ENCODE results near the gene NUDT9.

Gene NUDT9

DNA sequence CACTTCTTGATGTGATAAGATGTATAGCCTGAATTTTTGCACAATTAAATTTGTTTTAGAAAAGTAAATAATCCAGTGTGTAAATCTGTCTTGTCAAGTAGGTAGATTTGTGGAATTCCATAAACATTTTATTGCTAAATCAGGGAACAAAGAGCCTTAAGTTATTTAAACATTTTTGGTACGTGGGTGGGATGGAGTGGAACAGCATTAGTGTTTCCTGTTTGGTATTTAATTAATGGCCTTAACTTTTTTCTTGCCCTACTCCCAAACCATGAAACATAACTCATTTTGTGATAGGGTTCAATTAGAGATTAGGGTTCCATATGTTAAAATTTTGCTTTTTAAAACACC, 5.1 kb downstream of the NUDT9 start:
- Histone ChIP-seq H3K4me1 (ENCODE audit: low read depth, poor library complexity, severe bottlenecking) (peaks cover 14% of the 10 kb centered on the region), H3K27ac (no peak overlapping the region), H3K4me3 (IDR thresholded peaks at IDR 0.05; ENCODE audit: insufficient read depth, low read depth, low read length) (no peak overlapping the region), H3K9ac (no peak overlapping the region), H3K27me3 (ENCODE audit: insufficient read depth, low read depth) (no peaks in the 10 kb centered on the region), H3K4me2 (no peak overlapping the region), H4K20me1 (ENCODE audit: insufficient read depth) (no peaks in the 10 kb centered on the region), H3K36me3 (ENCODE audit: insufficient read depth) (no peaks in the 10 kb centered on the region), H2AFZ (ENCODE audit: low read depth) (no peak overlapping the region), H3K79me2 (ENCODE audit: insufficient read depth, low read depth) (peaks cover 37% of the 10 kb centered on the region; the same call in 1 of the 2 replicates)
- no peak for TF ChIP-seq CTCF (conservative IDR thresholded peaks at IDR 0.05; ENCODE audit: low read depth, low read length)

DNA sequence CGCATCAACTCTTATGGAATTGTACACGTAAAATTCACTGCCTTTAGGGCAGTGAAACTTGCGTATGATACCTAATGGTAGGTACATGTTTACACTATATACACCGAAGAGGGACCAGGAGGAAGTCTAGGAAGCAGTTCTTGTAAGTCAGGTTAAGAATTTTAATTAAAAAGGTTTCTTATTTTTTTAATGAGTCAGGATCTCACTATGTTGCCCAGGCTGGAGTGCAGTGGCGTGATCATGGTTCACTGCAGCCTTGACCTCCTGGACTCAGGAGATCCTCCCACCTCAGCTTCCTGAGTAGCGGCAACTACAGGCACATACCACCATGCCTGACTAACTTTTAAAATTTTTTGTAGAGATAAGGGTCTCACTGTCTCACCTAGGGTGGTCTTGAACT, 6.6 kb downstream of the NUDT9 start:
- H3K9ac ChIP-seq = no peak overlapping the region
- peaks cover 11% of the 10 kb centered on the region for H3K4me1 ChIP-seq (ENCODE audit: low read depth, poor library complexity, severe bottlenecking)
- peaks cover 34% of the 10 kb centered on the region; the same call in 1 of the 2 replicates for H3K79me2 ChIP-seq (ENCODE audit: insufficient read depth, low read depth)
- no peak overlapping the region for H2AFZ ChIP-seq (ENCODE audit: low read depth)
- no peak overlapping the region for H3K27ac ChIP-seq
- TF ChIP-seq CTCF (conservative IDR thresholded peaks at IDR 0.05; ENCODE audit: low read depth, low read length) = no peak
- H3K4me2 ChIP-seq = no peak overlapping the region
- no peaks in the 10 kb centered on the region for H4K20me1 ChIP-seq (ENCODE audit: insufficient read depth)
- H3K27me3 ChIP-seq (ENCODE audit: insufficient read depth, low read depth) = no peaks in the 10 kb centered on the region
- no peaks in the 10 kb centered on the region for H3K36me3 ChIP-seq (ENCODE audit: insufficient read depth)
- H3K4me3 ChIP-seq (IDR thresholded peaks at IDR 0.05; ENCODE audit: insufficient read depth, low read depth, low read length) = no peak overlapping the region

DNA sequence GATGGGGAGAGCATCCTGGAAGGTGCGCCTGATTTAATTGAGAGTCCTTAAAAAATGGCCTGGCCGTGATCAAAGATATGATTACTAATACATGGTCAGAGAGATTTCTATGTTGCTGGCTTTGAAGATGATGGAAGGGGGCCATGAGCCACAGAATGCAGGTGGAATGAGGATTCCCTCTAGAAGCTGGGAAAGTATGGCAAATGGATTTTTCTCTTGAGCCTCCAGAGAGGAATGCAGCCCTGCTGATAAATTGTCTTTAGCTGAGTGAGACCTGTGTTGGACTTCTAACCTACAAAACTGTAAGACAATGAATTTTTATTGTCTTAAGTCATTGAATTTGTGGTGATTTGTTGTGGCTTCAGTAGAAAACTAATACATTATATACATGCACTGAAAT, 7.7 kb downstream of the NUDT9 start:
- Histone ChIP-seq H3K9ac (no peak overlapping the region), H3K27ac (no peak overlapping the region), H3K27me3 (ENCODE audit: insufficient read depth, low read depth) (no peaks in the 10 kb centered on the region), H3K4me2 (no peak overlapping the region), H2AFZ (ENCODE audit: low read depth) (no peak overlapping the region), H4K20me1 (ENCODE audit: insufficient read depth) (no peaks in the 10 kb centered on the region), H3K4me3 (IDR thresholded peaks at IDR 0.05; ENCODE audit: insufficient read depth, low read depth, low read length) (no peak overlapping the region), H3K4me1 (ENCODE audit: low read depth, poor library complexity, severe bottlenecking) (peaks cover under 1% of the 10 kb centered on the region), H3K36me3 (ENCODE audit: insufficient read depth) (no peaks in the 10 kb centered on the region), H3K79me2 (ENCODE audit: insufficient read depth, low read depth) (peaks cover 28% of the 10 kb centered on the region; the same call in 1 of the 2 replicates)
- TF ChIP-seq CTCF (conservative IDR thresholded peaks at IDR 0.05; ENCODE audit: low read depth, low read length) = no peak

- H3K27me3 ChIP-seq (ENCODE audit: insufficient read depth, low read depth) = no peaks in the 10 kb centered on the region
- H3K4me2 ChIP-seq = no peak overlapping the region
- peaks cover 8% of the 10 kb centered on the region; the same call in 1 of the 2 replicates for H3K36me3 ChIP-seq (ENCODE audit: insufficient read depth)
- no peak overlapping the region for H3K27ac ChIP-seq
- no peak overlapping the region for H3K4me3 ChIP-seq (IDR thresholded peaks at IDR 0.05; ENCODE audit: insufficient read depth, low read depth, low read length)
- TF ChIP-seq CTCF (conservative IDR thresholded peaks at IDR 0.05; ENCODE audit: low read depth, low read length) = no peak
- no peaks in the 10 kb centered on the region for H3K4me1 ChIP-seq (ENCODE audit: low read depth, poor library complexity, severe bottlenecking)
- H3K79me2 ChIP-seq (ENCODE audit: insufficient read depth, low read depth) = peaks cover 17% of the 10 kb centered on the region; the same call in 1 of the 2 replicates
- H2AFZ ChIP-seq (ENCODE audit: low read depth) = no peak overlapping the region
- H4K20me1 ChIP-seq (ENCODE audit: insufficient read depth) = no peaks in the 10 kb centered on the region
- no peak overlapping the region for H3K9ac ChIP-seq
Measured at GRCh38 chr4:87433342-87433741, 11.0 kb downstream of the NUDT9 start.

All from KMS-11 (cell line).